Activated CD4-positive, alpha-beta T cell treated with anti-CD3 and anti-CD28 coated beads, Interleukin-2, amount 50 U/mL, for 4 hours (primary cell): ENCODE measurements around the gene CAMKK1.

Source experiments
- DNase-seq, 2 experiments: peaks; one replicate each; pipeline ENCODE4 v3.0.0-alpha.2; 2020

The CAMKK1 gene

GRCh38 chr17:3895354-3895753 is 2.5 kb upstream of the CAMKK1 start:
- no peak for DNase-seq

GRCh38 chr17:3894911-3895343 is 2.1 kb upstream of the CAMKK1 start:
- no peak for DNase-seq

GRCh38 chr17:3894188-3894587 is 1.3 kb upstream of the CAMKK1 start:
- no peak for DNase-seq

- no peak for DNase-seq
These were observed 865 bp upstream of the CAMKK1 start for GRCh38 chr17:3893720-3894116.

- DNase-seq, result peak; percentile 70 to 76
These were observed 506 bp downstream of the CAMKK1 start for GRCh38 chr17:3892095-3892998.

- no peak for DNase-seq
These were observed 1.2 kb downstream of the CAMKK1 start for GRCh38 chr17:3891626-3892094.

GRCh38 chr17:3890878-3891219 is 2.0 kb downstream of the CAMKK1 start:
- no peak for DNase-seq

- DNase-seq, result peak in 1 of 2 experiments; percentile 21
These were observed 2.6 kb downstream of the CAMKK1 start for GRCh38 chr17:3890082-3890877.

GRCh38 chr17:3889325-3890012 is 3.4 kb downstream of the CAMKK1 start:
- DNase-seq, result no peak

- no peak for DNase-seq
These were observed 4.3 kb downstream of the CAMKK1 start for GRCh38 chr17:3888343-3889171.

GRCh38 chr17:3887804-3888203 is 5.0 kb downstream of the CAMKK1 start:
- DNase-seq, result no peak

GRCh38 chr17:3887394-3887793 is 5.5 kb downstream of the CAMKK1 start:
- DNase-seq, result no peak

- no peak for DNase-seq
These were observed 6.1 kb downstream of the CAMKK1 start for GRCh38 chr17:3886776-3887175.

GRCh38 chr17:3885970-3886369 is 6.9 kb downstream of the CAMKK1 start:
- DNase-seq, result no peak

GRCh38 chr17:3885271-3885670 is 7.6 kb downstream of the CAMKK1 start:
- no peak for DNase-seq

- DNase-seq, result no peak
These were observed 8.7 kb downstream of the CAMKK1 start for GRCh38 chr17:3884188-3884587.

- no peak for DNase-seq
These were observed 10.6 kb downstream of the CAMKK1 start for GRCh38 chr17:3882276-3882675.

GRCh38 chr17:3880983-3881382 is 11.9 kb downstream of the CAMKK1 start:
- DNase-seq, result no peak

- no peak for DNase-seq
These were observed 13.0 kb downstream of the CAMKK1 start for GRCh38 chr17:3879591-3880417.

- no peak for DNase-seq
These were observed 13.7 kb downstream of the CAMKK1 start for GRCh38 chr17:3879186-3879585.

GRCh38 chr17:3877220-3877619 is 15.6 kb downstream of the CAMKK1 start:
- no peak for DNase-seq
